ENCODE measurements around the gene DHX32.
"Not testable (repeated sequence)": the region's sequence is repeated elsewhere in the genome, so short reads cannot be mapped to it uniquely, and the experiment has no call there.

The DHX32 gene

DNA sequence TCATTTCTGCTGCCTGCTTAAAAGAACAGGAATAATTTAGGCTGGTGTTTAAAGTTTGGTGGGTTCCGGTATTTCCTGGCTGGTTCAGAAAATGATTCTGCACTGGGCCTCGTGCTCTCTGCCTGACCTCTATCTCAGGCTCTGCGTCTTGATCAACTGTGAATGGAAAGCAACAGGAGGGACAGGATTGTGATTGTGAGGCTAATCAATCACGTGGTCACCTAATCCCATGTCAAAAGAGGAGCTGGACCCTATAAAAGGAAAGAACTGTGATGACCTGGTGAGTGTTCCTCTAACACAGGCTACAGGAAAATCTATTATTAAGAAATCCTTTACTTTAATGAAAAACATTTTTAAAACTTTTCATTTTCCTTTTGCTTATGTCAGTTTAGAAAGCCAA is at the start of gene DHX32:
TSS of gene DHX32 (minus strand) at position 101 of the 400 bp plus-strand sequence. CDS start 468 bp downstream, outside the sequence.
- in situ Hi-C loops (cut with MboI; ENCODE audit: low sequenced_read_pairs) = no loop called here

- in situ Hi-C loops (cut with MboI; ENCODE audit: low sequenced_read_pairs) = no loop called here
Observed at GRCh38 chr10:125929618-125930017, 48.5 kb upstream of the DHX32 start.

DNA sequence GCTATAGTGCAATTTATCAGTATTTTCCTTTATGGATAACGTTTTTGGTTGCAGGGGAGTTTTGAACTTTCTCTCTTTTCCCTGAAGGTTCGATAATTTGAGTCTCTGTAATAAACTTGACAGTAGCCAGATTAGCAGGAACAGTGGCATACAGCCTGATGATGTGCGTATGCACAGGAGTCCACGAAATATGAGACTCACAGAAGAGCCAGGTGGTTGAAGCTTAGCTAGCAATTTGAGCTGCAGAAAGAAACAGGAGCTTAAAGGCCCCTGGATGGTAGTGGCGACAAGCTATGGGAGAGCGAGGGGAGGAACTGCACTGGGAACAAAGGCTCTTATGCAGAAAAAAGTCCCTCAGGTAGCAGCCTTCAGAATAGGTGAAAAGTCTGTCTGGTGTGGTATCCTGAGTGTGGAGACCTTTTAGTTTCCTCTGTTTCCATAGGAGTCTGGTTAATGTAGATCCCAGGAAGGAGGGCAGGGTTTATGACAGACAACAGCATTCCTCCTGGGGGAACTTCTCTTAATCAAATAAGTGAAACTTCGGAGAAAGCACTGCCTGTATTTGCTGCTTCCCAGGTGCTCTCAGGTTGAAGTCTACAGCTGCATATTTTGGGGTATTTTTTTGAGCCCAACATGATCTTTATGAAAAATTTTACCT is 48.0 kb upstream of the DHX32 start:
- in situ Hi-C loops (cut with MboI; ENCODE audit: low sequenced_read_pairs) = no loop called here

DNA sequence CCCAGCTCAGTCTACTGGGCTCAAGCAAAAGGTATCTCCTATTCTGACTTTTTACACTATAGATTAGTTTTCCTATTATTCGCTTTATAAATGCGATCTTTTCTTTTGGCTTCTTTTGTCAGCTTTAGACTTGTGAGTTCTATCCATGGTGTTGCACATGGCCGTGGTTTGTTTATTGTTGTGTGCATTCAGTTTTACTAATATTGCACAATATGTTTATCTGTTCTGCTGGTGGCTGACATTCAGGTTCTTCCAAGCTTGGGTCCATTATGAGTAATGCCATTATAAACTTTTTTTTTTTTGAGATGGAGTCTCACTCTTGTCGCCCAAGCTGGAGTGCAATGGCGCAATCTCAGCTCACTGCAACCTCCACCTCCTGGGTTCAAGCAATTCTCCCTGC is 46.2 kb upstream of the DHX32 start:
- in situ Hi-C loops (cut with MboI; ENCODE audit: low sequenced_read_pairs) = not testable (repeated sequence)

DNA sequence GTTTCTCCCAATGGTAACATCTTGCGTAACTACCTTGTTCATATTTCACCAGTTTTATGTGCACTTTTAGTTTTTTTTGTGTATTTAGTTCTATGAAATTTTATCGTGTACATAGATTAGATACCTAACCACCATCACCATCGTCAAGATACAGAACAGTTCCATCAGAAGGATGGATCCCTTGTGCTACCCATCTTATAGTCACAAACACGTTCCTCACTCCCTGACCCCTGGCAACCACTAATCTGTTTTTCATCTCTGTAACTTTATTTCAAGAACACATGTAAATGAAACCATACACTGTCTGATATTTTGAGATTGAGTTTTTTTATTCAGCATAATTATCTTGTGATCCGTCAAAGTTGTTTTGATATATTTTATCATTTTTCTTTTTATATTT is 45.2 kb upstream of the DHX32 start:
- in situ Hi-C loops (cut with MboI; ENCODE audit: low sequenced_read_pairs) = no loop called here

- in situ Hi-C loops (cut with MboI; ENCODE audit: low sequenced_read_pairs) = no loop called here
Observed at GRCh38 chr10:125925262-125925834, 44.3 kb upstream of the DHX32 start.

GRCh38 chr10:125921643-125922306 is 40.7 kb upstream of the DHX32 start:
- in situ Hi-C loops (cut with MboI; ENCODE audit: low sequenced_read_pairs) = not testable (repeated sequence)

GRCh38 chr10:125917704-125918361 is 36.7 kb upstream of the DHX32 start:
- in situ Hi-C loops (cut with MboI; ENCODE audit: low sequenced_read_pairs) = not testable (repeated sequence)

DNA sequence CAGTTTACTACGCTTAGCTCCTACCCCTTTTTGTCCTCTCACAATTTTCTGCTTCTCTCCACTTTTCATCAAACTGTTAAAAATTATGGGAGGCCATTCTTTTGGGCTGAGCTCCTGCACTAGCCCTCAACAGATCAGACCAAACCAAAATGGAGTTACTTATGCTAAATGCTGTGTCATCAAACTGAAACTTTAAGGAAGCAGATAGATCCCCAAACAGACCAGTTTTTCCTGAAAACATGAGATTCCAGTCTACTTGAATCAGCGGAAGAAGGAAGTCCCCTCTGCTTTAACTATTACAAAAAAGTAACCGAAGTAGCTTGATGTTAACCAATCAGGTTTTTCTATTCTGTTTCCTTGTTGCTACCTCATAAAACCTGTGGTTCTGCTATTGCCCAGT is 35.9 kb upstream of the DHX32 start:
- in situ Hi-C loops (cut with MboI; ENCODE audit: low sequenced_read_pairs) = no loop called here

GRCh38 chr10:125913277-125913676 is 32.2 kb upstream of the DHX32 start:
- in situ Hi-C loops (cut with MboI; ENCODE audit: low sequenced_read_pairs) = not testable (repeated sequence)

- in situ Hi-C loops (cut with MboI; ENCODE audit: low sequenced_read_pairs) = no loop called here
Observed at GRCh38 chr10:125911990-125912389, 30.9 kb upstream of the DHX32 start.

DNA sequence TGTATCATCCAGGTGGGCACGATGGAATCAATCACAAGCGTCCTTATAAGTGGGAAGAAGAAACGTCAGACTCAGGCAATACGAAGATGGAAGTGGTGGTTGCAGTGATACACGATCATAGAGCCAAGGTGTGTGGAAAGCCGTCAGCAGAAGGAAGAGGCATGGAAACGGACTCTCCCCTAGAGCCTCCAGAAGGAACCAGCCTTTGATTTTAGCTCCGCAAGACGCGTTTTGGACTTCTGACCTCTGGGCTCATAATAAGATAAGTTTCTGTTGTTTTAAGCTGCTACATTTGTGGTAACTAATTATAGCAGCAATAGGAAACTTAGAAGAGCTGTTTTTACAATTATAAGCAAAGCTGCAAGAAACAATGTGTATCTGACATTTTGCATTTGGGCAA is 30.1 kb upstream of the DHX32 start:
- in situ Hi-C loops (cut with MboI; ENCODE audit: low sequenced_read_pairs) = no loop called here

GRCh38 chr10:125909491-125909890 is 28.4 kb upstream of the DHX32 start:
- in situ Hi-C loops (cut with MboI; ENCODE audit: low sequenced_read_pairs) = not testable (repeated sequence)

DNA sequence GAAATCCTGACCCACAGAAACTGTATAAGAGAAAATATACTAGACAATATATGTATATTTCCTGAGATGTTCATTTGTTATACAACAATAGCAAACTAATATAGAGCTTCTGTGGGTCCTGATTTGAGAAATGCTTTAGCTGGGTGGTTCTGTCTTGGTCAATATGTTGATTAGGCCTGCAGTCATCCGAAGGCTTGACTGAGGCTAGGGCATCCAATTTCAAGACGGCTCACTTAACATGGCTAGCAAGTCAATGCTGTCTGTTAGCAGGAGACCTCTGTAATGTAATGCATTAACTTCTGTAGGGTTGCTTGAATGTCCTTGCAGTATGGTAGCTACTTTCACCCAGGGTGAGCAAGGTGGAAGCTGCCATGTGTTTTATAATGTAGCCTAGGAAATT is 27.7 kb upstream of the DHX32 start:
- in situ Hi-C loops (cut with MboI; ENCODE audit: low sequenced_read_pairs) = not testable (repeated sequence)

DNA sequence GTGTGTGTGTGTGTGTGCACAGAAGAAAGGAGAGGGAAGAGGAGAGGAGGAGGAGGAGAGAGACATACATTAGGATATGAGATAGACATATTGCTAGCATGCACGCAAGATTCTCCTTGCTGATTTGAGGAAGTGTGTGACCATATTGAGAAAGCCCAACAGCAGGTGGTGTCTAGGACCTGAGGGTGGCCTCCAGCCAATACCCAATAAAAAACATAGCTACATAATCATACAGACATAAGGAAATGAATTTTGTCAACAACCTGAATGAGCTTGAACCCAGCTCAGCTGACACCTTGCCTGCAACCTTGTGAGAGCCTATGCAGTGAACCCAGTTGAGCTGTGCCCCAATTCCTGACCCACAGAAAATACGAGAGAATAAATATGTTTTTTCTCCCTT is 26.5 kb upstream of the DHX32 start:
- in situ Hi-C loops (cut with MboI; ENCODE audit: low sequenced_read_pairs) = not testable (repeated sequence)

DNA sequence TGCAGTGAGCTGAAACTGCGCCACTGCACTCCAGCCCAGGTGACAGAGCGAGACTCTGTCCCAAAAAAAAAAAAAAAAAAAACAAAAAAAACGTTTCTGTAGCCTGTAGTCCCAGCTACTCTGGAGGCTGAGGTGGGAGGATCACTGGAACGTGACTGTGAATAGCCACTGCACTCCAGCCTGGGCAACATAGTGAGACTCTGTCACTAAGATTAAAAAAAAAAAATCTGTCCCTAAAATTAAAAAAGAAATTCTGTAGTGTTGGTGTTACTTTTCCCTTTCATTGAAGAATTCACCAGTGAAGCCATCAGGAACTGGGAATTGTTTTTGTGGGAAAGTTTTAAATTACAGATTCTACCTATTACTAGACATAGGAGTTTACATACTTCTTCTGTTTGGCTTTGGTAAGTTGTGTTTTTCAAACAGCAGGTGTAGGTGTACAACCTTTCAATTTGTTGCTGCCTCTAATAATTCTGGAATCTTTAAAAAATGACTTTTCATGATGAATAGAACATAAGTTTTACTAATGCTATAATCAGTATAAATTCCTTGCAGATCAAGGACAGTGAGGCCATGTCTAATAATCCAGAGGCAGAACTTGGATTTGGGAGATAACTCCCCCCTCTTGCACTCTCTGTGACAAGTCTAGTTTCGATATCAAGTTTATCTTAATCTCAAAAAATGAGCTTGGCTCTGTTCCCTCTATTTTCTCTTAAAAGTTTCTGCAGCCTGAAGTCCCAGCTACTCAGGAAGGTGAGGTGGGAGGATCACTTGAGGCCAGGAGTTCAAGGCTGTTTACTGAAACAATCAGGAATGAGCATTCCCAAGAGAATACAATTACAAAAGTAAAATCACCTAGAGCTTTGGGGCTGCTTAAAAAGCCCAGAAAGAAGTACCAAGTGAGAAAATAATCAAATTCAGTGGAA is 24.2 kb upstream of the DHX32 start:
- in situ Hi-C loops (cut with MboI; ENCODE audit: low sequenced_read_pairs) = not testable (repeated sequence)

DNA sequence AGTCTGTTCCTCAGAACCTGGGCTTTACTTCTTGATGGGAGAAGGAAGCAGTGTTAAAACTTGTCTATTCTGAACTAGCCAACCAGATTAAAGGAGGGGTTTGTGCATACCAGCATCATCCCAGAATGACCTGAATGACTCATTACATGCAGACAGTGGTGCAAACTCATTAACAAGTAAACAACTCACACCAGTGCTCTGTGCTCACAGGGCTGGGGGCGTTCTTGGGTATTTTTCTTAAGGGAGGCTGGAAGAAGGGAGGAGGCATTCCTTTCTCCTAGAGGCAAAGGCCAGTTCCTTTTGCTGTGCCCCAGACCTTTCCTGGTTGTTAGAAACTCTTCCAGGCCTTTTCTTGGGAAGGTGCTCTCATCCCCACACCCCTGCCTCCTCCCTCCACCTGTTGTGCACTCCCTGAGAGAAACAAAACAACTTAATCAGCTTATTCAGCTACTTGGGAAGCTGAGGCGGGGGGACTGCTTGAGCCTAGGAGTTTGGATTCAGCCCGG is 22.1 kb upstream of the DHX32 start:
- in situ Hi-C loops (cut with MboI; ENCODE audit: low sequenced_read_pairs) = not testable (repeated sequence)

- in situ Hi-C loops (cut with MboI; ENCODE audit: low sequenced_read_pairs) = not testable (repeated sequence)
Observed at GRCh38 chr10:125900963-125901362, 19.9 kb upstream of the DHX32 start.

DNA sequence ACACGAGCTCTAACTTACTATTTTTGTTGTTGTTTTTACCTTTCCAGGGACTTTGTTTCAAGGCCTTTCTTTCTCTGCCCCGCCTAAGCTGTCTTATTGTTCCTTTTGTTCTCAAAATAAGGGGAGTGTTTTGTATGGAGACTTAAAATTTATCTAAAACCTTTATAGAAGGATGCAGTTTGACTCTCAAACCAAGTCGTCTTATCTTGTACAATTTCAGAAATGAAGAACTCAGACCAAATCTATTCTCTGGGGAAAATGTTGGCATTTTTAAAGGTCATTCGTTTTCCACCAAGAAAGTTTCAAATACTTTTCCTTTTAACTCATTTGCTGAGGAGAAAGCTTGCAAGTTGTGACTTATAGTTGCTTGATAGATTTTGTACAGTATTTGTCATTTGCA is 16.2 kb upstream of the DHX32 start:
- in situ Hi-C loops (cut with MboI; ENCODE audit: low sequenced_read_pairs) = not testable (repeated sequence)

DNA sequence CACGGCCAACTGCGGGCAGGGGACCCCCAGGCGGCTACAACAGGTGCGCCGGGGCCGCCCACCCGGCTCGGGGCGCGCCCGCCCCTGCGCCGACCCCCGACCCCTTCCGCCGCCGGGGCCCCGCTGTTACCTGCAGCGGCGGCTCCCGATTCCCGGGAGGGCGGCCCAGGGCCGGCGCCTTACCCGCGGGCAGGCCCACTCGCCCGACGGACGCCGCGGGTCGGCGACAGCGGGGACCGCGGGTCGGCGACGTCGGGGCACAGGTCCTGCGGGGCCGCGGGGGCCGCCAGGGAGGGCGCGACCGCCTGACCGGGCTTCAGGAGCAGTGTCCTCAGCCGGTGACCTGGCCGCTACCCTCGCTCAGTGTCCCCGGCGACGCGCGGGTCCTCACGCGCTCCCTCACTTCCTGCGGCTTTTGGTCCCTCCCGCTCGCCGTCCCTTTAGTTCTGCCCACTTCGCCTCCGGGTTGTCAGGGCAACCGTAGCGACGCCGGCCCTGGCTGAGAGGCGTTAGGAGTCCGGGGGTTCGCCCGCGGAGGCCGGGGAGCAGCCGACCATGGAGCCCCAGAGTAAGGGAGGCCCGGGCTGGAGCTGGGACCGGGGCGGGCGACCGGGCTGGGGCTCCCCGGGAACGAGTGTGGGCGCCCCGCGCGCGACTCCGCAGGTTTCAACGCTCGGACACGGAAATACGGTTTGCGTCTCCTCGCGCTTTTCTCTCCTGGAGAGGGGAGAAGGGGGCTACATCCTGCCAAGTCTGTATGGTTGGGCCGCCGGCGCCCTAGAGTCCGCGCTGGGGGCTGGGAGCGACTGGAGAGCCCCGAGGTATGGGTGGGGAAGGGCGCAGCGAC is 15.2 kb upstream of the DHX32 start, which contains the start of gene FANK1:
TSS of gene FANK1 (plus strand) at position 477 of the 847 bp plus-strand sequence. CDS start at position 556, 79 bp downstream.
- in situ Hi-C loops (cut with MboI; ENCODE audit: low sequenced_read_pairs) = not testable (repeated sequence)

Data from HL-60/S4 (cell line).